GM12891 (cell line): ENCODE results near the gene LMOD2.

ENCODE experiments used
- DNase-seq: peaks from one replicate; pipeline ENCODE4 v3.0.0; 2011; ENCODE audit warnings: low spot score; ENCODE audit not compliant: insufficient read length
- FAIRE-seq: peaks from 2 replicates; lab custom pipeline; 2011; peaks lifted over from hg19 to GRCh38; lab: Jason Lieb, UNC
- PAX5 ChIP-seq: IDR thresholded peaks from 2 replicates; pipeline ENCODE4 v1.6.1; 2011; ENCODE audit warnings: low read length, moderate library complexity, mild to moderate bottlenecking; ENCODE audit not compliant: insufficient read depth, severe bottlenecking
- POLR2A ChIP-seq: IDR thresholded peaks from 2 replicates; pipeline ENCODE4 v1.6.1; 2011; ENCODE audit warnings: low read depth, low read length, control low read depth
- POLR2AphosphoS5 ChIP-seq: IDR thresholded peaks from 2 replicates; pipeline ENCODE4 v1.6.1; 2011; ENCODE audit warnings: low read depth, low read length, control low read depth
- POU2F2 ChIP-seq: IDR thresholded peaks from 2 replicates; pipeline ENCODE4 v1.6.1; 2011; ENCODE audit warnings: low read depth, mild to moderate bottlenecking, control low read depth, low read length, moderate library complexity
- SPI1 ChIP-seq: IDR thresholded peaks from 2 replicates; pipeline ENCODE4 v1.6.1; 2011; ENCODE audit warnings: low read depth, low read length, control low read depth
- TAF1 ChIP-seq: IDR thresholded peaks from 2 replicates; pipeline ENCODE4 v1.6.1; 2011; ENCODE audit warnings: low read depth, low read length, control low read depth

LMOD2 gene

GRCh38 chr7:123637878-123638277, 17.8 kb upstream of the LMOD2 start:
- FAIRE-seq (no peak), DNase-seq (no peak)
- TF ChIP-seq POLR2AphosphoS5 (no peak), POU2F2 (no peak), POLR2A (no peak), TAF1 (no peak), PAX5 (no peak), SPI1 (no peak)

GRCh38 chr7:123639631-123640030, 16.0 kb upstream of the LMOD2 start:
- no peak for DNase-seq
- no peak for FAIRE-seq
- TF ChIP-seq POLR2AphosphoS5 (no peak), PAX5 (no peak), POLR2A (no peak), SPI1 (no peak), POU2F2 (no peak), TAF1 (no peak)

- FAIRE-seq, result no peak
- TF ChIP-seq POLR2A (no peak), SPI1 (no peak), TAF1 (no peak), PAX5 (no peak), POU2F2 (no peak), POLR2AphosphoS5 (no peak)
- DNase-seq, result no peak
Observed at GRCh38 chr7:123640583-123640982, 15.1 kb upstream of the LMOD2 start.

GRCh38 chr7:123641901-123642300, 13.8 kb upstream of the LMOD2 start:
- DNase-seq (no peak), FAIRE-seq (no peak)
- TF ChIP-seq POU2F2 (no peak), POLR2AphosphoS5 (no peak), POLR2A (no peak), SPI1 (no peak), TAF1 (no peak), PAX5 (no peak)

- DNase-seq (no peak), FAIRE-seq (no peak)
- TF ChIP-seq POLR2AphosphoS5, result no peak
- no peak for TF ChIP-seq PAX5
- no peak for TF ChIP-seq POU2F2
- no peak for TF ChIP-seq SPI1
- no peak for TF ChIP-seq TAF1
- no peak for TF ChIP-seq POLR2A
Observed at GRCh38 chr7:123643495-123644441, 11.9 kb upstream of the LMOD2 start.

- FAIRE-seq (no peak), DNase-seq (no peak)
- TF ChIP-seq POLR2AphosphoS5 (no peak), TAF1 (no peak), PAX5 (no peak), SPI1 (no peak), POU2F2 (no peak), POLR2A (no peak)
Observed at GRCh38 chr7:123645516-123645915, 10.2 kb upstream of the LMOD2 start.

GRCh38 chr7:123647106-123647730, 8.4 kb upstream of the LMOD2 start:
- no peak for TF ChIP-seq POU2F2
- no peak for TF ChIP-seq TAF1
- TF ChIP-seq SPI1, result no peak
- TF ChIP-seq POLR2A, result no peak
- no peak for TF ChIP-seq PAX5
- TF ChIP-seq POLR2AphosphoS5, result no peak
- DNase-seq (no peak), FAIRE-seq (no peak)

GRCh38 chr7:123649964-123650363, 5.7 kb upstream of the LMOD2 start:
- FAIRE-seq (no peak), DNase-seq (no peak)

GRCh38 chr7:123650595-123650994, 5.1 kb upstream of the LMOD2 start:
- no peak for FAIRE-seq
- no peak for DNase-seq
- TF ChIP-seq SPI1 (no peak), POLR2AphosphoS5 (no peak), TAF1 (no peak), PAX5 (no peak)

More at GRCh38 chr7:123649964-123650363, 5.7 kb upstream of the LMOD2 start:
- TF ChIP-seq POLR2AphosphoS5 (no peak), TAF1 (no peak), POLR2A (no peak), POU2F2 (no peak), PAX5 (no peak), SPI1 (no peak)

- FAIRE-seq (no peak), DNase-seq (no peak)
- TF ChIP-seq POU2F2 (no peak), PAX5 (no peak), SPI1 (no peak), TAF1 (no peak), POLR2AphosphoS5 (no peak), POLR2A (no peak)
Observed at GRCh38 chr7:123652406-123652805, 3.3 kb upstream of the LMOD2 start.
